HG03196 (cell line): Measurements from ENCODE around the gene BTRC.
"Not testable (repeated sequence)": the region's sequence is repeated elsewhere in the genome, so short reads cannot be mapped to it uniquely, and the experiment has no call there.

ENCODE experiments used
- ATAC-seq: cut with Tn5 transposase; IDR thresholded peaks from one replicate; pipeline ENCODE4 v1.9.1; 2021; ENCODE audit not compliant: unreplicated experiment

The BTRC gene

DNA sequence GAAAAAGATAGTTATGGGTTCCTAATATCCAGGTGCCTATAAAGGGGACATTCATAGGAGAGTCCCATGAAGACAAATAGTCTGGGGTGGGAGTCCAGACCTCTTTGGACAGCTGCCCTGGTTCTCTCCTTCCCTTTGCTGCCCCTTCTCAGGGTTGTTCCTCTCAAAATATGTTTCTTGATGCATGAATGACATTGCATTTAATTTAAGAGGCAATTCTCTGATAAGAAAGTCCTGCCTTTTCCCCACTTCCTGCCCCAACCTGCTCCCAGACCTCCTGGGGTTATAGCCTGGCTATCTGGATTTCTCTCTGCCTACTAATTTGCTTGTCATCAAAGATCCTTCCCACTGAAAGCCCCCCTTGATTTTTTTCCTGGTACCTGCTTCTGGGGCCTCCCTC, 12.5 kb upstream of the BTRC start:
- ATAC-seq, result no peak

DNA sequence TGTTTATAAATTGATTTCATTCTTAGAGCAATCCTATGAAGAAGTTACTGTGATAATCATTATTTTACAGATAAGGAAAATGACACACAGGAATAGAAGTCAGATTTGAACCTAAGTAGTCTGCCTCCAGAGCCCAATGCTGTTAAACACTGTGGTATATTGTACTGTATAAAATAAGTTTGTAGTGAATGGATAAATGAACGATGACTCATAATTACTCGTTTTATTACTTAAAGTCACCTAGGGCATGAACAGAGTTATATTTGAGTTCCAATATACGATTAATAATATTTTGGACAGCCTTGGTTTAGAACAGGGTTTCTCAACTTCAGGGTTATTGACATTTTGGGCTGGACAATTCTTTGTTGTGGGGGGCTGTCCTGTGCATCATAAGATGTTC, 7.8 kb upstream of the BTRC start:
- no peak for ATAC-seq

DNA sequence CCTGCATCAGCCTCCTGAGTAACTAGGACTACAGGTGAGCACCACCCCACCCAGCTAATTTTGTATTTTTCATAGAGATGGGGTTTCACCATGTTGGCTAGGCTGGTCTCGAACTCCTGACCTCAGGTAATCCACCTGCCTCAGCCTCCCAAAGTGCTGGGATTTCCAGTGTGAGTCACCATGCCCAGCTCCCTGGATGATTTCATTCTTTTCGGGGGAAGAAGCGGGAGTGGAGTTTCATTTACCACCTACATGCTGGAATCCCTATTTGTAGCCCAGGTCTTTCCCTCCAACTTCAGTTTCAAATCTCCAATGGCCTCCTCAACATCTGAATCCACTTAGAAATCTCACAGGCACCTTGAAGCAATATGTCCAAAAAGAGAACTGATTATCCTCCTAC, 2.9 kb upstream of the BTRC start:
- ATAC-seq, result no peak

DNA sequence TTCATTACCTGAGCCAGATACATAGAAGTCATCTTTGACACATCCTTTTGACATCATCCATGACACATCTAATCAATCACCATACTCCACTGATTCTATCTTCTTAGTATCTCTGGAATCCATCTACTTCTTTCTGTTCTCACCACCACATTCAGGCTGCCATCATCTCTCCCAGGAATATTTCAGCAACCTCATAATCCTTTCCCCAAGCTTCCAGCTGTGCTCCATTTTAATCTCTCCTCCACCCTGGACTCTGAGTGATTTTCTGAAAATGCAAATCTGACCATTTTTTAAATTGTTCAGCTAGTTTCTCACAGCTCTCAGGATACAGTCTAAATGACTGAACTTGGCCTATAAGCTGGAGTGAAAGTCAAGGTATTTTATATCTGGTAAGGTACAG, 2.5 kb upstream of the BTRC start:
- ATAC-seq, result no peak

DNA sequence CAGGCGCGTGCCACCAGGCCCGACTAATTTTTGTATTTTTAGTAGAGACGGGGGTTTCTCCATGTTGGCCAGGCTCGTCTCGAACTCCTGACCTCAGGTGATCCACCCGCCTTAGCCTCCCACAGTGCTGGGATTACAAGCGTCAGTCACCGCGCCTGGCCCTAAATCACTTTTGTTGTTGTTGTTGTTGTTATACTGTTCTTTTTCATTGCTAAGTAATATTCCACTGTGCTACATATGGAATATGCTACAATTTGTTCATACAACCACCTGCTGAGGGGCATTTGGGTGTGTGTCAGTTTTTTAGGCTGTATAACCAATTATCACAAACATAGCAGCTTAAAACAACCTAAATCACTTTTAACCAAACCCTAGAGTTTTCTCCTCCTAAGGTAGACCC, 1.1 kb upstream of the BTRC start:
- ATAC-seq, result not testable (repeated sequence)

DNA sequence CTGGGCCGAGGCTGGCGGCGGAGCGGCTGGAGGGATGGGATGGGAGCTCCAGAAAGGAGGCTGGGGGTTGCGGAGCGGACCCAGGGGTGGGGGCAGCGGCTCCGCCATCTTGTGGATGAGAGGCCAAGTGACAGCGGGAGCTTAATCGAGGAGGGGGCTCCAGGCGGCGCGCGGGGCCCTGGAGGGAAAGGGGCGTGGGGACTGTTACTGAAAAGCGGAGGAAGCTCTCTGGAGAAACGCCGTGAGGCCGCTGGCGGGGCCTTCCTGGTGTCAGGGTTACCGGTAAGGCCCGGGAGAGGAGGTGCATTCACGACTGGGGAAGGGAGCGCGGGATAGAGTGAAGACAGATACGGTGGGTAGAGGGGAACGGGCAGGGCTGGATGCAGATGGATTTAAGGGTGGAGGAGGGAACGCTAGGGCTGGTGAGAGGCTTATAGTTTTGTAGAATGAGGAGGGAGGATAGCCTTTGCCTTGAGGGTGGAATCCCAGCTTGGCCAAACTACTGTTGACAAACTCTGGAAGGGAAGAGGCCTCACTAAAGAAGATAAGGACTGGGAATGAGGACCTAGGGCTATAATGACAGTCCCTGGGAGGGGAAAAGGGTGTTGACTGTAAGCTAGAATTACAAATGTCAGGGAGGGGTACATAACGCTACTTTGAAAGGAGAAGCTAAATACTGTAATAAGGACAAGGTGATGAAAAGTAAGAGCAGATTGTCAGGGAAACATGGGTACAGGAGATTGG, 535 bp downstream of the BTRC start:
- ATAC-seq, result peak; percentile 15

DNA sequence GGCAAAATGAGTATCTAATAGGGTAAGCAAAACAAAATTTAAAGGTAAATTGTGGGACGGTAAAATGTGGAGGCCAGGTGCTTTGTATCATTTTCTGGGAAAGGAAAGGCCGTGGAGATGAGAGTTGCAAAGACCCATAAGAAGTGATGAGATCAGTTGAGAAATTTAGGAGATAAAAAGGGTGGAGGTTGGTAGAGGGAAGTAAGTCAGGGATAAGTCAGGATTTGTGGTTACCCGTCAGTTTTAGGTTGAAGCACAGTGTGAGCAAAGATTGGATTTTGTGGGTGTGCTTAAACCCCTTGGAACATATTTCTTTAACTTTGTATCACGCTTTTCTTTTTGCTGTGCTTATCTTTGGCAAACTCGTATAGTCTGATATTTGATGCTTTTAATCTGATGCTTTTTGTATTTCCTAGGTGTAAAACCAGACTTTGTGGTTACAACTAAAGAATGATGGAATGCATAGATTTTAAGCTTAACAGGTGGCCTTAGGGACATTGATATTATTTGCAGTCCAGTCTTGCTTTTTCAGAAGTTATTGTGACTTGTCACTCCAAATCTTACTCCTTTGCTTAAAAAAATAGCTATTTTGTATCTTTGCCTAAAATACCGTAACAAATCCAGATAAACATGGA, 1.2 kb downstream of the BTRC start:
- no peak for ATAC-seq

DNA sequence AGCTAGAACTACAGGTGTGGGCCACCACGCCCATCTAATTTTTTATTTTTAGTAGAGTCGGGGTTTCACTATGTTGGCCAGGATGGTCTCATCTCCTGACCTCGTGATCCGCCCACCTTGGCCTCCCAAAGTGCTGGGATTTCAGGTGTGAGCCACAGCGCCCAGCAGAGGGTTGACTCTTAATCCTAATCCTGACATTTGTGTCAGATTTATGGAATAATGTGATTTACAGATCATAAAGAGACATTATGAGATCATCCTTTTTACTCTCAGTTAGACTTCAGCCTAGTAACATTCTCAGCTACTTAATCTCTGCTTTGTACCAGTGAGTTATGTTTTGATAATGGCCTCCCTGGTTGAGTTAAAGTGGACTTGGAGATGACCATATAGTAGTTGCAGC, 2.2 kb downstream of the BTRC start:
- ATAC-seq, result no peak

DNA sequence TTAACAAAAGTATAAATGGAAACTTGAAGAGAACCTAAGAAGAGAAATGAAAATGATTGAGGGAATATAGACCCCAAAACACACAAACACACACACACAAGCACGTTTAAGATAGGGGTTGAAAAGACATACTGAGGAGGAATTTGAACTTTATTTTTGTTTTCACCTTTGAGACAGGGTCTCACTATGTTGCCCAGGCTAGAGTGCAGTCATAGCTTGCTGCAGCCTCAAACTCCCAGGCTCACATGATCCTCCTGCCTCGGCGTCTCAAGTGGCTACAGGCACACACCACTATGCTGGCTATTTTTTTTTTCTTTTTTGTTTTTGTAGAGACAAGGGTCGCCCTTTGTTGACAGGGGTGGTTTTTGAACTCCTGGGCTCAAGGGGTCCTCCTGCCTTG, 4.0 kb downstream of the BTRC start:
- ATAC-seq, result no peak

DNA sequence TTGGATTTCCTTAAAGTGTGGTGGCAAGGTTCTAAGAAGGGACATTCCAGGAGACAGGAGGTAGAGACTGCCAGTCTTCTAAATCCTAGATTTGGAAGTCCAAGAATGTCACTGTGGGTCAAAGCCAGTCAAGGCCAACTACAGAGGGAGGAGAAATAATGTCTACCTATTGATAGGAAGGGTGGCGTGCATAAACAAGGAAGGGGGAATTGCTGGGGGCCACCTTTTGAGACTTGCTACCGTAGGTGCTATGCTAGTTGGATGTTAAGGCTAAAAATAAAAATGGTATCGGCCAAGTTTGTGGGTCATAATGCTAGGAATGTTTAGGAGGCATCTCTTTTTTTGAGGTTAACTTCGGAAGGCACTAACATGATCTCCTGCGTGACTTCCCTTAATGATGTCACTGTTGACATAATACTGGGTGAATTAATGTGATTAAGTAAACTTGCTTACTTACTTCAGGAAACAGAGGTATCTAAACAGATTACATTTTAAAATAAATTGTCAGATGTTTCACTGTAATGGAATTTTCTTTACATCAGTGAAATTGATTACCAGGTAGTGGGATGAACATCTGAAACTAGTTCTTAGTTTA, 4.8 kb downstream of the BTRC start:
- ATAC-seq, result no peak

DNA sequence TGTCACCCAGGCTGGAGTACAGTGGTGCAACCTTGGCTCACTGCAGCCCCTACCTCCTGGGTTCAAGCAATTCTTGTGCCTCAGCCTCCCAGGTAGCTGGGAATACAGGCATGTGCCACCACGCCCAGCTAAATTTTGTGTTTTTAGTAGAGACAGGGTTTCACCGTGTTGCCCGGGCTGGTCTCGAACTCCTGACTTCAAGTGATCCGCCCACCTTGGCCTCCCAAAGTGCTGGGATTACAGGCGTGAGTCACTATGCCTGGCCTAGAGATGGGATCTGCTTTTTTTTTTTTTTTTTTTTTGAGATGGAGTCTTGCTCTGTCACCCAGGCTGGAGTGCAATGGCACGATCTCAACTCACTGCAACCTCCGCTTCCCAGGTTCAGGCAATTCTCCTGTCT, 6.1 kb downstream of the BTRC start:
- not testable (repeated sequence) for ATAC-seq

DNA sequence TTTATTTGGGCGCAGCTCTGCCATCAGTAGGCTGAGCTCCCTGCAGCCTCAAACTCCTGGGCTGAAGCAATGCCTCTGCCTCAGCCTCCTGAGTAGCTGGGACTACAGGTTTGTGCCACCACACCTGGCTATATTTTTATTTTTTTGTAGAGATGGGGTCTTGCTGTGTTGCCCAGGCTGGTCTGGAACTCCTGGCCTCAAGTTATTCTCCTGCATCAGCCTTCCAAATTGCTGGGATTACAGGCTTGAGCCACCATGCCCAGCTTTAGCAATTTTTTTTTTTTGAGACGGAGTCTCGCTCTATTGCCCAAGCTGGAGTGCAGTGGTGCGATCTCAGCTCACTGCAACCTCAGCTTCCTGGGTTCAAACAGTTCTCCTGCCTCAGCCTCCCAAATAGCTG, 6.9 kb downstream of the BTRC start:
- not testable (repeated sequence) for ATAC-seq

DNA sequence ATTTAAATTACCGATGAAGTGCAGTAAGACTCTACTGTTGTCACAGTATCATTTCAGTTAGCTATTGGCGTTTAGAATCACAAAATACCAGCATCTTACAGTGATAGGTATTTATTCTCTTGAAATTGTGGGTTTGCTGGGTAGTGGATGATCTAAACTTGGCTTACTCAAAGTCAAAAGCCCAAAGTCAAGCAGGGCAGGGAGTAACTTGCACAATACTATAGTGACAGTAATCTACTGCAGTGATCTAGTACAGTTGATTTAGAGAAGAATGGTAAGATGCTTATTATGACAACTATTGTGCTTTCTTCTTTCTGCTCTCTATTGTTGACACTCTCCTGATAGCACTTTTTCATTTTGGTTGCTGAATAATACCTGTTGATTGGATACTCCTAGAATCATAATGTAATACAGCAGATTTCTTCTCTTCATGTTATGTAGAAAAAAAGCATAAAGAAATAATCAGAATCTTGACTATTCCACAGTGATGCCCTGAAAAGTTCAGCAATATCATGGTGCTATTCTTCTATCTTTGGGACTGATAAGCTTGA, 10.0 kb downstream of the BTRC start:
- ATAC-seq, result no peak

DNA sequence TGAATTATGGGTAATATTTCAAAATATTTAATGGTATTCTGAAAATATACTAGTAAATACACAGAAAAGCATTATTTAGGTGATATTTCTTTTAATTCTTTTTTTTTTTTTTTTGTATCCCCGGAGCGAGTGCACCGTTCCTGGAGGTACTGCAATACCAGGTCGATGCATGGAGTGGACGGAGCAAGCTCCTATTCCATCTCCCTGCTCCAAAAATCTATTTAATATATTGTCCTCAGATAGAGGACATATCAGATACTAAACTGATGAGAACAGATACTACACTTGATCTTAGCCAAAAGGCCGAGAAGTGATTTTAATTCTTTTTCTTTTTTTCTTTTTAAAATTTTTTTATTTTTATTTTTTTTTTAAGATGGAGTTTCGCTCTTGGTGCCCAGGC, 10.8 kb downstream of the BTRC start:
- ATAC-seq, result no peak

DNA sequence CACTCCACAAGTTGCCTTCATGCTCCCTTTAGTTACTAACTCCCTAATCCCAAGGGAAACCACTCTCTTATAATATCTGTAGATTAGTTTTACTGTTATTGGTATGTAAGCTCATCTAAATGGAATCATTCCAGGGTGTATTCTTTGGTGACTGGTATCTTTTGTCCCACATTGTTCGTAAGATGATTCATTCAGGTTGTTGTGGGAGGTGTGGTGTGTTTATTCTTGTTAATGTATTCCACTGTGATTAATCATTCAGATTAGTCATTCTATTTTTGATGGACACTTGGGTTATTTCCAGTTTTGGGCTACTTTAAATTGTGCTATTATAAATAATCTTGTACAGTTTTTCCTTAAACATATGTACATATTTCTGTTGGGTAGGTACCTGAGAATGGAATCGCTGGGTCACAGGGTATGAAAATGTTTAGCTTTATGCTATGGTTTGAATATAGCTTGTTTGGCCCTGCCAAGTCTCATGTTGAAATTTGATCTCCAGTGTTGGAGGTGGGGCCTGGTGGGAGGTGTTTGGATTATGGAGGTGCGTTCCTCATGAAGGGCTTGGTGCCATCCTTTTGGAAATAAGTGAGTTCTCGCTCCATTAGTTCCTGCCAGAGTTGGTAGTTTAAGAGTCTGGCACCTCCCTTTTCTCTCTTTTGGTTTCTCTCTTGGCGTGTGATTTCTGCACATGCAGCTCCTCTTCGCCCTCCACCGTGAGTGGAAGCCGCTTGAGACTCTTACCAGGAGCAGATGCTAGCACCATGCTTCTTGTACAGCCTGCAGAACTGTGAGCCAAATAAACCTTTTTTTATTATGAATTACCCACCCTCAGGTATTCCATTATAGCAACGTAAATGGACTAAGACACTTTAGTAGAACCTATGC, 13.8 kb downstream of the BTRC start:
- no peak for ATAC-seq

DNA sequence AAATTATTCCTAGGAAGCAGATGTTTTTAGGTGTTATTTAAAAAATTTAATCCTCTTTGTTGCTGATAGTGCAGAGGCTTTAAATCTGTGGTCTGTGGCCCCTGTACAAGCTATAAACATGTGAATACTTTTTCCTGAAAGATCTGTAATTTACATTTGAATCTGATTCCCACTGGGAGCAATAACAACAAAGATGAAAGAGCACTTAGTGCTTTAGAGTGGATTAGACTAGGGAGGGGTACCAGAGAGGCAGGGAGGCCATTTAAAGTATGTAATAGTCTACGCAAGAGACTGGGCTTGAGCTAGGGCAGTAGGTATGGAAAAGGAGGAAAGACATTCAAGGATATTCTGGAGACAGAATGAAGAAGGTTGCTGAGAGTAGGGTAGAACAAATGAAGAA, 19.1 kb downstream of the BTRC start:
- ATAC-seq, result no peak

DNA sequence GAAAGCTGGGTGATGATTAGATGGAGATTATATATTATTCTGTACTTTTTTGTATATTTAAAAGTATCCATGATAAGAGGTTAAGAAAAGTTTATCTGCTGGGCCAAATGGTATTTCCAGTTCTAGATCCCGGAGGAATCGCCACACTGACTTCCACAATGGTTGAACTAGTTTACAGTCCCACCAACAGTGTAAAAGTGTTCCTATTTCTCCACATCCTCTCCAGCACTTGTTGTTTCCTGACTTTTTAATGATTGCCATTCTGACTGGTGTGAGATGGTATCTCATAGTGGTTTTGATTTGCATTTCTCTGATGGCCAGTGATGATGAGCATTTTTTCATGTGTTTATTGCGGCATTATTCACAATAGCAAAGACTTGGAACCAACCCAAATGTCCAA, 20.0 kb downstream of the BTRC start:
- ATAC-seq, result not testable (repeated sequence)

DNA sequence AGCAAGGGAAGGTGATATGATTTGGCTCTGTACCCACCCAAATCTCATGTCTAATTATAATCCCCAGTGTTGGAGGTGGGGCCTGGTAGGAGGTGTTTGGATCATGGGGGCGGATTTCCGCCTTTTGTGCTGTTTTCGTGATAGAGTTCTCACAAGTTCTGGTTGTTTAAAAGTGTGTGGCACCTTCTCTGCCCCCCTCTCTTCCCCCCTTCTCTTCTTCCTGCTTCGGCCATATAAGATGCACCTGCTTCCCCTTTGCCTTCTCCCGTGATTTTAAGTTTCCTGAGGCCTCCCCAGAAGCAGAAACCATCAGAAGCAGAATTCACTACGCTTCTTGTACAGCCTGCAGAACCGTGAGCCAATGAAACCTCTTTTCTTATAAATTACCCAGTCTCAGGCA, 21.1 kb downstream of the BTRC start:
- no peak for ATAC-seq

DNA sequence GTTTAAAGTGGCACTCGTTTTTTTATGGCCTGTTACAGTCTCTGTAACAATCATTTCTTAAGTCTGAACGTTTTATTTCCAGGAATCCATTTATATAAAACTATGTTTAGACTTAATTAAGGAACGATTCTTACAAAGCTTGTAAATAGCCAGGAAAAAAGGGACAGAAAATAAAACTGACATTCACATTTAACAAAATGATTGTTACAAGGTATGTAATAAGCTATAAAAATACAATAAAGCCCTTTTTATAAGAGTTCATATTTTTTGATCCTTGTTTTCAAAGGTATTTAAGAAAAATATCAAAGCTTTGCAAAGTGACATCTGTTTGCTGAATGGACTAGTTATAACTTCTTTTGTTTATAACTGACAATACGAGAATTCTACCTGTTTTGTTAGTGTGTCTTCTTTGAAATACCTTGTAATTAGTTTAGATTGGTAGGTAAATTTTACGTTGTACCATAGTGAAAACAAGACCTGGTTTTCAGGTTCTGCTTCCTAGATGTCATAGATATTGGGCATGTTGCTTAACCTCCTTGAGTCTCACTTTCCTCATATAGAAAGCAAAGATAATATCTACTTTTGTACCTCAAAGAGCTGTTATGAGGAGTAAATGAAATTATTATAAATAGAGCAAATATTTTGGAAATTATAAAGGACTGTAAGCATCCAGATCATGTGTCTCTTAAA, 25.8 kb downstream of the BTRC start:
- ATAC-seq, result no peak

DNA sequence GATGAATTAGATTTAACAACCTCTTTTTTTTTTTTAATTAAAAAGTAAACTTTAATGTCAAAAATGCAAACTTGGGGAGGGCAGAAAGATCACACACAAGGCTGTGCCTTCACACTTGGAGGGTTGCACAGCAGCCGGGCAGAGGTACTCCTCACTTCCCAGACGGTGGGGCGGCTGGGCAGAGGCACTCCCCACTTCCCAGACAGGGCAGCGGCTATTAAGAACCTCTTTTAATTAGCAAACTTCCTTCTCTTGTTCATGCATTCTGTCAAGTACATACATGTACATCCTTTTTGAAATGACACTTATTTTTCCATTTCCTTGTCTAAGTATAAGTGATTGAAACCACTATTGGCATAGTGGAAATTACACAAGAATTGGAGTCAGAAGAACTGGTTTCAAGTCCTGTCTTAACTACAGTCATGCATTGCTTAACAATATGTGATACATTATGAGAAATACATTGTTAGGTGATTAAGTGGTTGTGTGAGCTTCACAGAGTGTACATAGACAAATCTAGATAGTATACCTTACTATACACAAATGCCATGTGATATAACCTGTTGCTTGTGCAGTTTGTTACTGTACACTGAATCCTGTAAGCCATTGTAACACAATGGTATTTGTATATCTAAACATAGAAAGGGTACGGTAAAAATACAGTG, 26.5 kb downstream of the BTRC start:
- no peak for ATAC-seq
